ENCODE data around the gene KIRREL3. TPM values are rescaled to one million over a fixed set of nuclear protein-coding genes. Genes with fewer than 3 reads are reported as not detected.

The KIRREL3 gene
- polyA plus RNA-seq, 1 of the 3 experiments (the other 2 are of a cell fraction) = 3.7 TPM

- Histone ChIP-seq H3K79me2 (ENCODE audit: insufficient read depth) (no peaks in the 10 kb centered on the region), H3F3A (replicated peaks; ENCODE audit: insufficient read depth) (no peaks in the 10 kb centered on the region), H3K27ac (ENCODE audit: low read depth in 2 of 2, low read length in 1 of 2) (no peak overlapping the region), H3K27me3 (ENCODE audit: insufficient read depth) (peaks cover 4% of the 10 kb centered on the region; the same call in 1 of the 2 replicates), H2AFZ (ENCODE audit: low read depth) (no peak overlapping the region), H3K4me1 (ENCODE audit: control insufficient read depth in 1 of 2, insufficient read depth in 2 of 2, low read depth in 1 of 2, low read length in 1 of 2) (no peaks in the 10 kb centered on the region), H3K9me2 (no peaks in the 10 kb centered on the region), H3K9ac (no peak overlapping the region), H3K36me3 (replicated peaks in 1 of 2; ENCODE audit: control insufficient read depth in 1 of 2, insufficient read depth in 2 of 2, low read length in 1 of 2) (no peaks in the 10 kb centered on the region), H3K9me3 (no peaks in the 10 kb centered on the region), H3K4me3 (ENCODE audit: low read depth in 2 of 2, low read length in 1 of 2) (no peak overlapping the region), H3K4me2 (no peak overlapping the region), H4K20me1 (ENCODE audit: insufficient read depth) (no peaks in the 10 kb centered on the region)
- WGBS (ENCODE audit: low lambda C conversion rate) = 55% methylated on average over 5 of the region's 5 CpGs
- ChIA-PET CTCF (interaction anchor here (0.7 to 1.4 kb wide), 2 partner anchors 24 to 241 kb away, joined by 3 to 4 read pairs; no protein-coding TSS in a partner anchor), POLR2A (no interaction called here)
- DNase-seq = no peak
- no peak for TF ChIP-seq TEAD4 (IDR thresholded peaks at IDR 0.05; ENCODE audit: borderline replicate concordance, insufficient read depth)
- no peak for TF ChIP-seq EP300 (IDR thresholded peaks at IDR 0.05; ENCODE audit: borderline replicate concordance in 1 of 2, low read depth in 1 of 2, low read length in 1 of 2)
- no peak for TF ChIP-seq EZH2phosphoT487 (IDR thresholded peaks at IDR 0.05; ENCODE audit: borderline replicate concordance, low read depth)
- no peak for TF ChIP-seq TAF1 (IDR thresholded peaks at IDR 0.05; ENCODE audit: borderline replicate concordance, low read depth, low read length)
- TF ChIP-seq JUND (IDR thresholded peaks at IDR 0.05) = no peak
- no peak for TF ChIP-seq RFX5 (IDR thresholded peaks at IDR 0.05; ENCODE audit: low read length)
- no peak for TF ChIP-seq YY1 (IDR thresholded peaks at IDR 0.05; ENCODE audit: low read depth)
- TF ChIP-seq GATA2 (CRISPR knock-in tag; IDR thresholded peaks at IDR 0.05) = no peak
- TF ChIP-seq MAX (IDR thresholded peaks at IDR 0.05; ENCODE audit: low read depth) = no peak
- TF ChIP-seq FOXM1 (IDR thresholded peaks at IDR 0.05; ENCODE audit: low read depth) = no peak
- no peak for TF ChIP-seq RAD21 (IDR thresholded peaks at IDR 0.05; ENCODE audit: low read length)
- no peak for TF ChIP-seq SMC3 (IDR thresholded peaks at IDR 0.05; ENCODE audit: low read depth, low read length)
- TF ChIP-seq NRF1 (IDR thresholded peaks at IDR 0.05; ENCODE audit: low read depth, low read length) = no peak
- TF ChIP-seq REST (IDR thresholded peaks at IDR 0.05; ENCODE audit: low read depth, low read length) = no peak
- no peak for TF ChIP-seq CTCF (IDR thresholded peaks at IDR 0.05)
- no peak for TF ChIP-seq RCOR1 (IDR thresholded peaks at IDR 0.05; ENCODE audit: low read length)
- TF ChIP-seq USF2 (IDR thresholded peaks at IDR 0.05; ENCODE audit: borderline replicate concordance, low read depth, low read length) = no peak
- TF ChIP-seq USF1 (IDR thresholded peaks at IDR 0.05; ENCODE audit: borderline replicate concordance, low read depth) = no peak
- no peak for TF ChIP-seq RXRA (IDR thresholded peaks at IDR 0.05; ENCODE audit: borderline replicate concordance, low read depth)
- TF ChIP-seq NFIC (IDR thresholded peaks at IDR 0.05; ENCODE audit: borderline replicate concordance) = no peak
Observed at GRCh38 chr11:127027789-127028188, 27.2 kb upstream of the KIRREL3 start.

Data from SK-N-SH (cell line).